ENCODE results near the gene PTCH1.

PTCH1 gene

GRCh38 chr9:95494416-95495371, 22.1 kb downstream of the PTCH1 start:
- no peak for TF ChIP-seq CTCF (IDR thresholded peaks at IDR 0.05)

- TF ChIP-seq CTCF (IDR thresholded peaks at IDR 0.05), result no peak
These were observed 22.8 kb downstream of the PTCH1 start for GRCh38 chr9:95494022-95494415.

GRCh38 chr9:95493402-95493801, 23.4 kb downstream of the PTCH1 start:
- TF ChIP-seq CTCF (IDR thresholded peaks at IDR 0.05), result no peak

- TF ChIP-seq CTCF (IDR thresholded peaks at IDR 0.05), result no peak
These were observed 25.0 kb downstream of the PTCH1 start for GRCh38 chr9:95491543-95492320.

- TF ChIP-seq CTCF (IDR thresholded peaks at IDR 0.05), result no peak
These were observed 27.8 kb downstream of the PTCH1 start for GRCh38 chr9:95488954-95489353.

GRCh38 chr9:95486318-95486717, 30.5 kb downstream of the PTCH1 start:
- no peak for TF ChIP-seq CTCF (IDR thresholded peaks at IDR 0.05)

- no peak for TF ChIP-seq CTCF (IDR thresholded peaks at IDR 0.05)
These were observed 32.5 kb downstream of the PTCH1 start for GRCh38 chr9:95484225-95484624.
